ENCODE measurements around the gene ABR.

DNA sequence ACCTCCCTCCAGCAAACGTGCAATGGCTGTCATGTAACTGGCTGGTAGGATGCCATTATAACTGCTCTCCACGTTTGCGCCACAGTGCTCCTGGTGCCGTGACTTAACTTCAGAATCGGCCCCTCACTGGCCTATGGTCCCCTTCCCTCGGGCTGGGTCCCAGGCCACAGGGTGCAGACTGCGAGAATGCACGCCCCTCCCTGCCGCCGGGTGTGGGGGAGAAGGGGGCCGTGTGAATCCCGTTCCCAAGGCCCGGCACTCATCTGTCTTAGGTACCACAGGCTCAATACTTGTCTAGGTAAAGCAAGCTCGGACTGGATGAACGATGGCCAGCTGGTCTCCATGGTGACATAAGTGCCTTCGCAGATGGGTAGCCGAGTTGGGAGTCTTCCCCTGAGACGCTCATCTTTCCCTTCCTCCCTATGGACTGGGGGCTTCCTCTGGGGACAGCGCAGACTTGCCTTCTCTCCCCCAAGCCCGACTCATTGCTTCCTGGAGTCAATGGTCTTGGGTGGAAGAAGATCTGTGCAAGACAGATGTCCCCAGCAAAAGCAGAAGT is 145.1 kb downstream of the ABR start:
- TF ChIP-seq CTCF (IDR thresholded peaks at IDR 0.05), result no peak
- no peak for TF ChIP-seq POLR2A (IDR thresholded peaks at IDR 0.05)
